CD14-positive monocyte (primary cell): ENCODE data around the gene LCOR. TPM values are rescaled to one million over a fixed set of nuclear protein-coding genes. Genes with fewer than 3 reads are reported as not detected.

Experiments used
- DNase-seq, 3 donors: peaks; one replicate each; pipeline ENCODE4 v3.0.0-alpha.2; 2011 to 2022
- H2AFZ ChIP-seq: 2 replicates; pipeline ENCODE4 v1.6.0; 2012; ENCODE audit warnings: mild to moderate bottlenecking, low read depth, low read length, inconsistent platforms; ENCODE audit not compliant: insufficient read depth, poor library complexity, severe bottlenecking
- H3K27ac ChIP-seq, 2 donors: 1 replicate in 1 of 2; 2 replicates in 1 of 2; pipeline ENCODE4 v1.5.1; 2012 to 2013; ENCODE audit warnings: low read length in 2 of 2, control low read depth in 1 of 2, inconsistent platforms in 1 of 2, low read depth in 1 of 2, mild to moderate bottlenecking in 1 of 2
- H3K27me3 ChIP-seq, 2 donors: one replicate each; pipeline versions ENCODE4 v1.6.0 to v1.6.1; 2011 to 2013; ENCODE audit warnings: low read length in 2 of 2; ENCODE audit not compliant: control insufficient read depth in 2 of 2, insufficient read depth in 2 of 2
- H3K36me3 ChIP-seq, 2 donors: replicated peaks in 1 of 2; 1 replicate in 1 of 2; 2 replicates in 1 of 2; pipeline versions ENCODE4 v1.5.1 to v1.6.1; 2012 to 2013; ENCODE audit warnings: low read length in 2 of 2, control low read depth in 1 of 2, inconsistent platforms in 1 of 2, mild to moderate bottlenecking in 1 of 2; ENCODE audit not compliant: insufficient read depth in 2 of 2, control insufficient read depth in 1 of 2
- H3K4me1 ChIP-seq, 2 donors: 1 replicate in 1 of 2; 2 replicates in 1 of 2; pipeline versions ENCODE4 v1.5.1 to v1.6.1; 2012 to 2013; ENCODE audit warnings: low read length in 2 of 2, control low read depth in 1 of 2, inconsistent platforms in 1 of 2, mild to moderate bottlenecking in 1 of 2, moderate library complexity in 1 of 2; ENCODE audit not compliant: insufficient read depth in 2 of 2, control insufficient read depth in 1 of 2
- H3K4me2 ChIP-seq: replicated peaks from 2 replicates; pipeline ENCODE3; 2012; ENCODE audit warnings: low read length, moderate library complexity, mild to moderate bottlenecking; ENCODE audit not compliant: poor library complexity, severe bottlenecking; ENCODE audit errors: extremely low read depth
- H3K4me3 ChIP-seq, 3 experiments: fragments of 200-600 bp in 1 of 3; sonication (generic) in 1 of 3; replicated peaks in 1 of 3; 1 replicate in 2 of 3; 2 replicates in 1 of 3; pipeline ENCODE4 v1.5.1; 2011 to 2013; ENCODE audit warnings: low read length in 3 of 3, mild to moderate bottlenecking in 3 of 3, control low read depth in 2 of 3, low read depth in 2 of 3, inconsistent platforms in 1 of 3, moderate library complexity in 1 of 3
- H3K79me2 ChIP-seq: 2 replicates; pipeline ENCODE4 v1.6.0; 2012; ENCODE audit warnings: mild to moderate bottlenecking, control low read depth, inconsistent platforms, low read length, moderate library complexity; ENCODE audit not compliant: insufficient read depth
- H3K9ac ChIP-seq: 2 replicates; pipeline ENCODE4 v1.6.0; 2017; ENCODE audit warnings: low read length, mild to moderate bottlenecking; ENCODE audit not compliant: insufficient read depth, poor library complexity, severe bottlenecking
- H3K9me3 ChIP-seq, 2 donors: replicated peaks in 1 of 2; 1 replicate in 1 of 2; 2 replicates in 1 of 2; pipeline versions ENCODE4 v1.5.1 to v1.6.1; 2012 to 2013; ENCODE audit warnings: low read length in 2 of 2, control low read depth in 1 of 2; ENCODE audit not compliant: control insufficient read depth in 1 of 2, insufficient read depth in 1 of 2
- H4K20me1 ChIP-seq: 2 replicates; pipeline ENCODE4 v1.6.0; 2012; ENCODE audit warnings: mild to moderate bottlenecking, low read length, control low read depth, moderate library complexity; ENCODE audit not compliant: insufficient read depth
- H3K27ac Mint-ChIP-seq, 7 donors: one replicate each; pipeline ENCODE4 v1.8.0; 2020; ENCODE audit warnings: mild to moderate bottlenecking in 7 of 7, mixed read lengths in 7 of 7, moderate library complexity in 6 of 7, inconsistent platforms in 2 of 7
- H3K27me3 Mint-ChIP-seq, 3 donors: one replicate each; pipeline ENCODE4 v1.8.0; 2021 to 2022; ENCODE audit warnings: low read depth in 3 of 3, mild to moderate bottlenecking in 3 of 3, mixed read lengths in 3 of 3, moderate library complexity in 3 of 3, inconsistent platforms in 1 of 3
- H3K36me3 Mint-ChIP-seq, 2 donors: one replicate each; pipeline ENCODE4 v1.8.0; 2020; ENCODE audit warnings: mixed read lengths in 2 of 2, inconsistent platforms in 1 of 2, mild to moderate bottlenecking in 1 of 2
- H3K4me1 Mint-ChIP-seq: one replicate; pipeline ENCODE4 v1.8.0; 2020; ENCODE audit warnings: mild to moderate bottlenecking, mixed read lengths
- H3K4me3 Mint-ChIP-seq, 2 donors: one replicate each; pipeline ENCODE4 v1.8.0; 2020; ENCODE audit warnings: mild to moderate bottlenecking in 2 of 2, mixed read lengths in 2 of 2, moderate library complexity in 1 of 2
- H3K9me3 Mint-ChIP-seq, 7 donors: one replicate each; pipeline ENCODE4 v1.8.0; 2020 to 2022; ENCODE audit warnings: mixed read lengths in 7 of 7, mild to moderate bottlenecking in 6 of 7, moderate library complexity in 6 of 7, inconsistent platforms in 2 of 7
- WGBS: methylation state at CpG from one replicate; pipeline ENCODE4 v1.1.5; 2013; ENCODE audit warnings: missing lambda C conversion rate; ENCODE audit not compliant: insufficient coverage; 5-methylcytosine and 5-hydroxymethylcytosine counted together
- intact Hi-C, 2 donors: fragments of 100-400 bp; cut with micrococcal nuclease; formaldehyde crosslinking; loops; one replicate each; pipeline versions ENCODE4 v1.15.0 to v1.15.1; 2023
- polyA plus RNA-seq, 3 donors: library from polyadenylated mRNA; depleted of rRNA in 1 of 3; unstranded in 2 of 3; stranded (reverse) in 1 of 3; fragments of 300-500 nt in 2 of 3; fragments of >200 nt in 1 of 3; fragmentation: Illumina TruSeq in 2 of 3; gene quantifications; 1 replicate in 2 of 3; 2 replicates in 1 of 3; pipeline ENCODE4 v1.2.3, GENCODE V29; 2012 to 2021
- TF ChIP-seq, protein P1 (sequence below): fragments of 200-600 bp; IDR thresholded peaks from one replicate; pipeline ENCODE4 v1.8.0; 2022; ENCODE audit warnings: antibody characterized with exemption, mild to moderate bottlenecking

LCOR gene
- polyA plus RNA-seq, 3 donors: 5.7 to 11.8 (median 10.0) TPM

DNA sequence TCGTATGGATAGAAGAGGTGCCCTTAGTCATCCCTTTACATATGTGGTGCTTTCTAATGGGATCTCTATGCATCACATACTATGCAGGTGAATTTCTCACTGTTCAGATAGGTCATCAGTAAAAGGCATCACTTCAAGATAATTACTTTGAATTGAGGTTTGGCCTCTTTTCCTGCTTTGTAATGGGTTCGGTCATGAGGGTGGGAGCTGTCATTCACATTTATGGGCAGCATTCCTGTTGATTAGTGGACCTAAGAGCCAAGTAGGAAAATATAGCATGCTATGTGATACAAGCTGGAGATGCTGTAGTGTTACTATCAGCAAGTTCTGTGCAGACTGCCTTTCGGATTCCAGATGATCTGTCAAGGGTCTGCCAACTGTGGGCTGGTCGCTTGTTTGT is 156.3 kb downstream of the LCOR start:
- Histone ChIP-seq H3K79me2 (no peaks in the 10 kb centered on the region), H3K9ac (no peak overlapping the region), H2AFZ (no peak overlapping the region), H3K27ac (no peak overlapping the region), H3K4me1 (peaks cover 9 to 15% of the 10 kb centered on the region in 2 donors), H3K4me2 (no peak overlapping the region), H3K9me3 (no peaks in the 10 kb centered on the region), H4K20me1 (peaks cover 8% of the 10 kb centered on the region), H3K36me3 (no peaks in the 10 kb centered on the region), H3K4me3 (no peak overlapping the region), H3K27me3 (no peaks in the 10 kb centered on the region)
- TF ChIP-seq, protein P1, sequence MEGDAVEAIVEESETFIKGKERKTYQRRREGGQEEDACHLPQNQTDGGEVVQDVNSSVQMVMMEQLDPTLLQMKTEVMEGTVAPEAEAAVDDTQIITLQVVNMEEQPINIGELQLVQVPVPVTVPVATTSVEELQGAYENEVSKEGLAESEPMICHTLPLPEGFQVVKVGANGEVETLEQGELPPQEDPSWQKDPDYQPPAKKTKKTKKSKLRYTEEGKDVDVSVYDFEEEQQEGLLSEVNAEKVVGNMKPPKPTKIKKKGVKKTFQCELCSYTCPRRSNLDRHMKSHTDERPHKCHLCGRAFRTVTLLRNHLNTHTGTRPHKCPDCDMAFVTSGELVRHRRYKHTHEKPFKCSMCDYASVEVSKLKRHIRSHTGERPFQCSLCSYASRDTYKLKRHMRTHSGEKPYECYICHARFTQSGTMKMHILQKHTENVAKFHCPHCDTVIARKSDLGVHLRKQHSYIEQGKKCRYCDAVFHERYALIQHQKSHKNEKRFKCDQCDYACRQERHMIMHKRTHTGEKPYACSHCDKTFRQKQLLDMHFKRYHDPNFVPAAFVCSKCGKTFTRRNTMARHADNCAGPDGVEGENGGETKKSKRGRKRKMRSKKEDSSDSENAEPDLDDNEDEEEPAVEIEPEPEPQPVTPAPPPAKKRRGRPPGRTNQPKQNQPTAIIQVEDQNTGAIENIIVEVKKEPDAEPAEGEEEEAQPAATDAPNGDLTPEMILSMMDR: no peak
- no peak overlapping the region for H3K27ac Mint-ChIP-seq
- H3K4me1 Mint-ChIP-seq: peaks cover 17% of the 10 kb centered on the region
- intact Hi-C loops: no loop called here
- H3K27me3 Mint-ChIP-seq: peaks cover 0 to 3% (median 0%) of the 10 kb centered on the region in 3 donors
- DNase-seq: no peak
- H3K9me3 Mint-ChIP-seq: no peaks in the 10 kb centered on the region
- no peak overlapping the region for H3K4me3 Mint-ChIP-seq
- peaks cover 8 to 13% of the 10 kb centered on the region in 2 donors for H3K36me3 Mint-ChIP-seq
- 86% methylated on average over 1 of the region's 4 CpGs for WGBS

DNA sequence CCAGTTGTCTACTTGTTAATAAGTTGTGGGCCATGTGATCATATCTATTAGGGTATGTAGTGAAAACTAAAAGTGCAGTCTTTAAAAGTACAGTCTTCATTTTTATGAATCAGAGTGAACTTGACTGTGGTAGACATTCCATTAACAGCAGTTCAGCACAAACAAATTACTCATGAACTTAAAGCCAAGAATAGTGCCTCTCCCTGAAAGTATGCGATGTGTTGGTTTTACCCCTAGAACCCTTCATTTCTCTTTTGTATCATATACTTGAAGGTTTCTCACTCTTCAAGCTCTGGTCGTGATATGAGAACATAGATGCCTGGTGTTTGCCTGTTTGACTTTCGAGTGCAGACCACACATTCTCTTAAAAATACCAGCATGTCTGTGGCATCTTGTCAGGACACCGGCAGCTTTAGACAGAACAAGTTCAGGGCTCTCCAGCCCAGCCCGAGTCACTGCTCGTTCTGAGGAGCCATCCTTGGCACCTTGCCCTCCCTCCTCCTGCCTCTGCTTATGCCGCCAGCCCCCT is 159.3 kb downstream of the LCOR start:
- no peaks in the 10 kb centered on the region for H3K9me3 Mint-ChIP-seq
- TF ChIP-seq, protein P1: no peak
- no peak for DNase-seq
- Histone ChIP-seq H4K20me1 (no peaks in the 10 kb centered on the region), H3K4me1 (no peaks in the 10 kb centered on the region), H3K9me3 (no peaks in the 10 kb centered on the region), H3K9ac (no peak overlapping the region), H3K4me3 (no peak overlapping the region), H3K4me2 (no peak overlapping the region), H3K27ac (no peak overlapping the region), H2AFZ (no peak overlapping the region), H3K79me2 (no peaks in the 10 kb centered on the region), H3K27me3 (no peaks in the 10 kb centered on the region), H3K36me3 (no peaks in the 10 kb centered on the region)
- H3K4me3 Mint-ChIP-seq: no peak overlapping the region
- H3K27me3 Mint-ChIP-seq: peaks cover 0 to 2% (median 0%) of the 10 kb centered on the region in 3 donors
- H3K4me1 Mint-ChIP-seq: no peaks in the 10 kb centered on the region
- intact Hi-C loops: no loop called here
- H3K36me3 Mint-ChIP-seq: peaks cover 7 to 13% of the 10 kb centered on the region in 2 donors
- H3K27ac Mint-ChIP-seq: peak overlapping the region in 1 of 7 donors; percentile 7
- 75% methylated on average over 4 of the region's 7 CpGs for WGBS
